GM12892 (cell line): ENCODE measurements around the gene EPAS1.

Experiments used
- POLR2A ChIP-seq: IDR thresholded peaks from 2 replicates; pipeline ENCODE4 v1.6.1; 2011; ENCODE audit warnings: low read depth, low read length, control low read depth
- POLR2AphosphoS5 ChIP-seq: IDR thresholded peaks from 2 replicates; pipeline ENCODE4 v1.6.1; 2011; ENCODE audit warnings: low read depth, low read length, control low read depth

DNA sequence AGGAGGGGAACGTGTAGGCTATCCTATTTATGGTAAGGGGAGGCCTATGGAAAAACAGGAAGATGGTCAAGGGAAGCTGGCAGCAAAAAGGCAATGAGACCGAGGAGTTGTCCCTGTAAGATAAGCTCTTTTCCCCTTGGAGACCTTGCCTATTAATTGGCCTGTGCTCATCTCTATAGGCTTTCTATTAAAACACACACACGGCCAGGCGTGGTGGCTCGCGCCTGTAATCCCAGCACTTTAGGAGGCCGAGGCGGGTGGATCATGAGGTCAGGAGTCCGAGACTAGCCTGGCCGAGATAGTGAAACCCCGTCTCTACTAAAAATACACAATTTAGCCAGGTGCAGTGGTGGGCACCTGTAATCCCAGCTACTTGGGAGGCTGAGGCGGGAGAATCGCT lies 32.1 kb downstream of the EPAS1 start:
- no peak for TF ChIP-seq POLR2A
- TF ChIP-seq POLR2AphosphoS5 = no peak
